Keratinocyte (primary cell): Measurements from ENCODE around the gene OR52I1. TPM values are rescaled to one million over a fixed set of nuclear protein-coding genes. Genes with fewer than 3 reads are reported as not detected.

ENCODE experiments used
- DNase-seq: peaks from one replicate; pipeline ENCODE4 v3.0.0-alpha.2; 2011; ENCODE audit warnings: low read depth, missing footprints, low spot score
- FAIRE-seq: peaks from 2 replicates; lab custom pipeline; 2011; peaks lifted over from hg19 to GRCh38; lab: Jason Lieb, UNC
- H2AFZ ChIP-seq: 2 replicates; pipeline ENCODE4 v1.6.0; 2012; ENCODE audit warnings: low read length, control low read depth, inconsistent platforms; ENCODE audit not compliant: control insufficient read depth
- H3K27ac ChIP-seq: 2 replicates; pipeline ENCODE4 v1.5.1; 2011; ENCODE audit warnings: low read length; ENCODE audit not compliant: control insufficient read depth, insufficient read depth
- H3K27me3 ChIP-seq: 3 replicates; pipeline ENCODE4 v1.6.0; 2011; ENCODE audit warnings: low read length; ENCODE audit not compliant: control insufficient read depth, insufficient read depth; ENCODE audit errors: extremely low read depth
- H3K36me3 ChIP-seq, 2 experiments: 2 replicates in 1 of 2; 3 replicates in 1 of 2; pipeline ENCODE4 v1.5.1; 2011; ENCODE audit warnings: low read length in 2 of 2, mild to moderate bottlenecking in 1 of 2; ENCODE audit not compliant: control insufficient read depth in 2 of 2, insufficient read depth in 2 of 2; ENCODE audit errors: extremely low read depth in 1 of 2
- H3K4me1 ChIP-seq: 3 replicates; pipeline ENCODE4 v1.5.1; 2011; ENCODE audit warnings: low read length; ENCODE audit not compliant: control insufficient read depth, insufficient read depth; ENCODE audit errors: extremely low read depth
- H3K4me2 ChIP-seq: 3 replicates; pipeline ENCODE4 v1.6.0; 2011; ENCODE audit warnings: low read depth, low read length; ENCODE audit not compliant: control insufficient read depth, insufficient read depth; ENCODE audit errors: extremely low read depth
- H3K4me3 ChIP-seq, 3 experiments: fragments of 200-600 bp in 1 of 3; sonication (generic) in 1 of 3; 2 replicates in 2 of 3; 3 replicates in 1 of 3; pipeline ENCODE4 v1.5.1; 2011 to 2016; ENCODE audit warnings: low read length in 3 of 3, mild to moderate bottlenecking in 3 of 3, control low read depth in 2 of 3, inconsistent platforms in 1 of 3, low read depth in 1 of 3, mixed read lengths in 1 of 3, mixed run types in 1 of 3, moderate library complexity in 1 of 3; ENCODE audit not compliant: control insufficient read depth in 2 of 3, insufficient read depth in 2 of 3; ENCODE audit errors: extremely low read depth in 1 of 3
- H3K79me2 ChIP-seq: 2 replicates; pipeline ENCODE4 v1.6.0; 2012; ENCODE audit warnings: low read length; ENCODE audit not compliant: control insufficient read depth, insufficient read depth
- H3K9ac ChIP-seq: 3 replicates; pipeline ENCODE4 v1.6.0; 2011; ENCODE audit warnings: low read length; ENCODE audit not compliant: control insufficient read depth, insufficient read depth; ENCODE audit errors: extremely low read depth
- H3K9me1 ChIP-seq: 3 replicates; pipeline ENCODE4 v1.6.0; 2011; ENCODE audit warnings: low read length; ENCODE audit not compliant: control insufficient read depth, insufficient read depth; ENCODE audit errors: extremely low read depth
- H3K9me3 ChIP-seq: 2 replicates; pipeline ENCODE4 v1.5.1; 2012; ENCODE audit warnings: low read depth, low read length; ENCODE audit not compliant: control insufficient read depth
- H4K20me1 ChIP-seq: 3 replicates; pipeline ENCODE4 v1.6.0; 2011; ENCODE audit warnings: low read length; ENCODE audit not compliant: control insufficient read depth, insufficient read depth; ENCODE audit errors: extremely low read depth
- CTCF ChIP-seq, 3 experiments: IDR thresholded peaks in 1 of 3; conservative IDR thresholded peaks in 1 of 3; optimal IDR thresholded peaks in 1 of 3; 2 replicates in 2 of 3; 3 replicates in 1 of 3; pipeline versions ENCODE3 to v1.5.1; 2011; ENCODE audit warnings: low read length in 3 of 3, mild to moderate bottlenecking in 3 of 3, moderate library complexity in 2 of 3, control low read depth in 1 of 3, inconsistent platforms in 1 of 3; ENCODE audit not compliant: insufficient read depth in 2 of 3; ENCODE audit errors: extremely low read depth in 1 of 3
- EZH2 ChIP-seq: IDR thresholded peaks from one replicate; pipeline ENCODE4 v1.6.1; 2012; ENCODE audit warnings: inconsistent platforms, mild to moderate bottlenecking, low read length, moderate library complexity
- dilution Hi-C: fragments of 300-500 bp; cut with MboI; formaldehyde crosslinking; loops from one replicate; pipeline ENCODE4 v1.7.0; 2020; ENCODE audit warnings: low sequenced_read_pairs; ENCODE audit not compliant: extremely low pct_ligation_motif_present
- polyA plus RNA-seq, 5 experiments: library from polyadenylated mRNA; depleted of rRNA in 3 of 5; stranded (reverse) in 3 of 5; stranded (forward) in 1 of 5; unstranded in 1 of 5; fragments of >200 nt; gene quantifications; 1 replicate in 1 of 5; 2 replicates in 3 of 5; 3 replicates in 1 of 5; pipeline versions ENCODE4 v1.2.1 to v1.2.3, GENCODE V29; 2011 to 2012; ENCODE audit warnings: missing spikeins in 2 of 5, low read depth in 1 of 5, low replicate concordance in 1 of 5

Gene OR52I1
- polyA plus RNA-seq, 1 donor (not counting 4 experiments of a cell fraction or from before 2014, with no cell fraction given) = not detected

GRCh38 chr11:4546878-4547277, 47.0 kb upstream of the OR52I1 start:
- no peaks in the 10 kb centered on the region for H3K36me3 ChIP-seq
- no peak overlapping the region for H3K4me2 ChIP-seq
- no peak overlapping the region for H2AFZ ChIP-seq
- H3K9ac ChIP-seq = no peak overlapping the region
- H3K4me3 ChIP-seq = no peak overlapping the region
- no peaks in the 10 kb centered on the region for H3K79me2 ChIP-seq
- peaks cover 8% of the 10 kb centered on the region for H3K4me1 ChIP-seq
- no peaks in the 10 kb centered on the region for H4K20me1 ChIP-seq
- no peak for FAIRE-seq
- no peak overlapping the region for H3K27ac ChIP-seq
- no peaks in the 10 kb centered on the region for H3K9me1 ChIP-seq
- no peak for DNase-seq
- no peaks in the 10 kb centered on the region for H3K9me3 ChIP-seq
- dilution Hi-C loops = no loop called here
- TF ChIP-seq EZH2 (no peak), CTCF (optimal IDR thresholded peaks at IDR 0.05 in 1 of 3, IDR thresholded peaks at IDR 0.05 in 1 of 3, conservative IDR thresholded peaks at IDR 0.05 in 1 of 3; ENCODE audit: extremely low read depth in 1 of 3, insufficient read depth in 2 of 3, low read length in 3 of 3) (no peak)
- H3K27me3 ChIP-seq = no peaks in the 10 kb centered on the region

GRCh38 chr11:4547416-4547815, 46.4 kb upstream of the OR52I1 start:
- Histone ChIP-seq H3K27me3 (no peaks in the 10 kb centered on the region), H3K36me3 (no peaks in the 10 kb centered on the region), H3K79me2 (no peaks in the 10 kb centered on the region), H3K4me2 (no peak overlapping the region), H3K4me1 (peaks cover 8% of the 10 kb centered on the region), H3K4me3 (no peak overlapping the region), H3K27ac (no peak overlapping the region), H2AFZ (no peak overlapping the region), H3K9me3 (no peaks in the 10 kb centered on the region), H3K9ac (no peak overlapping the region), H3K9me1 (no peaks in the 10 kb centered on the region), H4K20me1 (no peaks in the 10 kb centered on the region)
- TF ChIP-seq EZH2 = no peak
- TF ChIP-seq CTCF (optimal IDR thresholded peaks at IDR 0.05 in 1 of 3, IDR thresholded peaks at IDR 0.05 in 1 of 3, conservative IDR thresholded peaks at IDR 0.05 in 1 of 3; ENCODE audit: extremely low read depth in 1 of 3, insufficient read depth in 2 of 3, low read length in 3 of 3) = no peak
- dilution Hi-C loops = no loop called here
- no peak for FAIRE-seq
- DNase-seq = no peak
